Naive thymus-derived CD8-positive, alpha-beta T cell (primary cell): ENCODE data around the gene SHISA8. TPM values are rescaled to one million over a fixed set of nuclear protein-coding genes. Genes with fewer than 3 reads are reported as not detected.

Source experiments
- ATAC-seq, 2 donors: fragments of 150-1000 bp; cut with Tn5 transposase in 1 of 2; sonication (Bioruptor Pico), chemical (Tn5 transposase) in 1 of 2; 1 replicate in 1 of 2; 2 replicates in 1 of 2; pipeline ENCODE4 v1.10.0; 2021; ENCODE audit warnings: mild to moderate bottlenecking in 2 of 2, moderate library complexity in 2 of 2
- POLR2A ChIA-PET: fragments of 350-600 bp; sonication (Branson Sonifier 250); formaldehyde crosslinking; loops from one replicate; lab custom pipeline; 2021; ENCODE audit warnings: antibody characterized with exemption; lab: Charles Lee
- DNase-seq, 10 donors: peaks; one replicate each; pipeline versions ENCODE4 v3.0.0 to v3.0.0-alpha.2; 2020 to 2022
- H3K27ac Mint-ChIP-seq, 10 donors: one replicate each; pipeline ENCODE4 v1.8.0; 2020 to 2022; ENCODE audit warnings: mild to moderate bottlenecking in 10 of 10, mixed read lengths in 10 of 10, moderate library complexity in 4 of 10, inconsistent platforms in 1 of 10
- H3K27me3 Mint-ChIP-seq, 5 donors: one replicate each; pipeline ENCODE4 v1.8.0; 2021 to 2022; ENCODE audit warnings: mixed read lengths in 5 of 5
- H3K36me3 Mint-ChIP-seq, 3 donors: one replicate each; pipeline ENCODE4 v1.8.0; 2020 to 2022; ENCODE audit warnings: mixed read lengths in 3 of 3, mild to moderate bottlenecking in 2 of 3, inconsistent platforms in 1 of 3
- H3K4me1 Mint-ChIP-seq, 4 donors: one replicate each; pipeline ENCODE4 v1.8.0; 2021 to 2022; ENCODE audit warnings: mixed read lengths in 4 of 4
- H3K4me3 Mint-ChIP-seq, 10 donors: one replicate each; pipeline ENCODE4 v1.8.0; 2020 to 2022; ENCODE audit warnings: mild to moderate bottlenecking in 10 of 10, mixed read lengths in 10 of 10, moderate library complexity in 6 of 10, inconsistent platforms in 1 of 10
- H3K9me3 Mint-ChIP-seq, 9 donors: one replicate each; pipeline ENCODE4 v1.8.0; 2020 to 2022; ENCODE audit warnings: mixed read lengths in 9 of 9, mild to moderate bottlenecking in 3 of 9, inconsistent platforms in 1 of 9, moderate library complexity in 1 of 9
- polyA plus RNA-seq, 3 donors: library from polyadenylated mRNA; unstranded; fragments of 300-500 nt; fragmentation: Illumina TruSeq; gene quantifications; one replicate each; pipeline ENCODE4 v1.2.3, GENCODE V29; 2021
- total RNA-seq, 8 experiments: library from RNA in 2 of 8; stranded (reverse) in 2 of 8; gene quantifications; one replicate each; pipeline ENCODE4 v1.2.3 and lab custom pipeline; 2021 to 2026

The SHISA8 gene
- total and polyA plus RNA-seq, 5 experiments from 2014 or later, result 0.44 TPM; not detected in 4

DNA sequence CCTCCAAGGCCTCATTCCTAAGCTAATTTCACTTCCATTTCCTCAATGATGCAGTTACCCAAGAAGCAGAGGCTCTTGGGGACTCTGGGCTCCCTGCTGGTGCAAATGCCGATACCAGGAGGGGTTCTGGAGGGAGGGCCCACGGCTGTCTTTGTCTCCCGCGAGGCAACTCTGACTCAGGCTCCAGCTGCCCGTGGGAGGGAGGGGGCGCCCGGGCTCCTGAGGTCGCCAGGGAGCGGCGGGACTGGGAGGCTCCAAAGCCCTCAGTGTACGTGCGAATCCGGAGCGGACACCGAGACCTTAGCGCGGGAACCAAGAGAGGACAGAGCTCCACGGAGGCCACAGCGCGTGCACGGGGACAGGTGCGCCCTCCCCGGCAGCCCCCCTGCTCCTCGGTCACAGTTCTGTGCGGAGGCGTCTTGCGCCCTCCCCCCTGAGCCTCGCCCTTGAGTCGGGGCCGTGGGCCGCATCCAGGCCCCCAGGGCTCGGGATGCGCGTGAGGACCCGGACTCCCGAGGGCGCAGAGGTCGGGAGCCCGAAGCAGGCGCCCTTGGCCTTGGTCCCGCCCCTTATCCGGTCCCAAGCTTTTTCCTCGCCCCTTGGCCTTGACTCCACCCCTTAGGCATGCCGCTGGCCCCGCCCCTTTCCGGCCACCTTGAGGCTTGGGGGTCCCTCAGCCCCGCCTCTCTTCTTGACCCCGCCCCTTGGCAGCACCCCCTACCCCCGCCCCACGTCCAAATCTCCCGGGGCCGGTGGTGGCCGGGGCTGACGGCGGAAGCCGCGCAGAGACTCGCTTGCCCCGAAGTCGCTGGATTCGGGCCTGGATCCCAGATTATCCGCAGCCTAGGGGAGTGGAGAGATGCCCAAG lies 4.7 kb upstream of the SHISA8 start:
- DNase-seq, result peak in 7 of 10 donors; percentile 37 to 78 (median 42)
- H3K27me3 Mint-ChIP-seq, result peaks cover 5 to 18% (median 10%) of the 10 kb centered on the region in 5 donors
- no peaks in the 10 kb centered on the region for H3K36me3 Mint-ChIP-seq
- peak; percentile 48 to 56 for ATAC-seq
- no peaks in the 10 kb centered on the region for H3K9me3 Mint-ChIP-seq
- peak overlapping the region; percentile 52 to 78 (median 70) for H3K4me3 Mint-ChIP-seq
- H3K27ac Mint-ChIP-seq, result peak overlapping the region in 4 of 10 donors; percentile 43 to 61 (median 52)
- peaks cover 0 to 48% (median 24%) of the 10 kb centered on the region in 4 donors for H3K4me1 Mint-ChIP-seq
- POLR2A ChIA-PET, result interaction anchor here (0.6 to 2.5 kb wide), 8 partner anchors 8 to 231 kb away, joined by 3 to 6 read pairs (median 4); partner anchors contain the start of genes SNU13, SREBF2 and TNFRSF13C

DNA sequence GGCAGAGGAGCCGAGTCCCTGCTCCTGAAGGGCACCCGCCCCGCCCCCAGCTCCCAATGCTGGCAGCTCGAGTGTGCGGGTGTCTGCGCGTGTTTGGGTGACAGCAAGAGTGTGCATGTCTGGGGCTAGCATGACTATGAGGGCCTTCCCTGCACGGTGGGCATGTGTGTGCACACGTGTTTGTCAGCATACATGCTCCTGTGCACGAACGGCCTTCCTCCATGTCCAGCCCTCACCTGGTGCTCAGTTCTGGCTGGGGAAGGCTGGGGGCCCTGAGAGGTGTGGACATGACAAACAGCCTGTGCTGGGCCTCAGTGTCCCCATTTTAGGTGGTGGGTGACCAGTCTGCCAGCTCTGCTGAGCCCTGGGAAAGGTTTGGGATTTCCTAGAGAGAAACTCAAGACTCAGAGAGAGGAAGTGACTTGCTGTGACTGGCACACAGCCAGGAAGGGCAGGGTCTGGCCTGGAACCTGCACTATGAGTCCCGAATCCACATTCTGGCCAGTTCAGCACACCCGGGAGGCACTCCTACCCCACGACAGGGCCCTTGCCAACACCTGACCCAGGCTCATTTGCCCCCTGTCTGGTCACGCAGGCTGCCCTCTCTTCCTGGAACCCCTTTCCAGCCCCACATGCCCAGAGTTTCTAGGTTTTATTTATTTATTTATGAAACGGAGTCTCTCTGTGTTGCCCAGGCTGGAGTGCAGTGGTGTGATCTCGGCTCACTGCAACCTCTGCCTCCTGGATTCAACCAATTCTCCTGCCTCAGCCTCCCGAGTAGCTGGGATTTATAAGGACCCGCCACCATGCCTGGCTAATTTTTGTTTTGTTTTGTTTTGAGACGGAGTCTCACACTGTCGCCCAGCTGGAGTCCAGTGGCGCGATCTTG lies 3.3 kb upstream of the SHISA8 start:
- H3K27ac Mint-ChIP-seq, result peak overlapping the region in 6 of 10 donors; percentile 19 to 82 (median 36)
- H3K27me3 Mint-ChIP-seq, result peaks cover 8 to 23% (median 12%) of the 10 kb centered on the region in 5 donors
- POLR2A ChIA-PET, result interaction anchor here (1.4 to 2.5 kb wide), 2 partner anchors 7 to 9 kb away, joined by 3 to 6 read pairs; partner anchors contain the start of gene TNFRSF13C
- peak overlapping the region; percentile 30 to 83 (median 64) for H3K4me3 Mint-ChIP-seq
- DNase-seq (peak in 1 of 10 donors; percentile 36), ATAC-seq (no peak)
- H3K4me1 Mint-ChIP-seq, result peaks cover 0 to 44% (median 26%) of the 10 kb centered on the region in 4 donors
- no peaks in the 10 kb centered on the region for H3K36me3 Mint-ChIP-seq
- no peaks in the 10 kb centered on the region for H3K9me3 Mint-ChIP-seq

DNA sequence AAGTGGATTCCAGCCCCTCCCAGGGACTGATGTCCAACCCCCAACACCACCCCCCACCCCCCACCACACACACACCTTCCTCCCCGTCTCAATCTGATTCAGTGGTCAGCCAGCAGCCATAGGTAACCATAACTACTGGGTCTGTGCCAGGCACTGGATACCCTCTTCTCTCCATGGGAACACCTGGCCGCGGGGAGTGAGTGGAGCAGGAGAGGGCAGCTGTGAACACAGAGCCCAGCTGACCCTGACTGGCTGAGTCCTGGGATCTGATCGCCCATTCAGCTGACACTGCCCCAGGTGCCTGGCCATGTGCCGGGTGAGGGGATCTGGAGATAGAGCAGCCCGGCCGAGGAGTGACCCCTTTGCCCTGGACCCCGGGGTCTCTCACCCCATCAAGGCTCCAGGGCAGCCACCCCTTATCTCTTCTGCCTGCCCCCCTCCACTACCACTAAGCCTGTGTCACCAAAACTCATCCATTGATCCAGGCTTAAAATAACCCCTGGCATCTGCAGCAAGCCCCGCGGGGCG lies 2.6 kb upstream of the SHISA8 start:
- H3K36me3 Mint-ChIP-seq, result no peaks in the 10 kb centered on the region
- H3K4me1 Mint-ChIP-seq, result peaks cover 0 to 43% (median 31%) of the 10 kb centered on the region in 4 donors
- no peaks in the 10 kb centered on the region for H3K9me3 Mint-ChIP-seq
- ATAC-seq (no peak), DNase-seq (no peak)
- H3K27ac Mint-ChIP-seq, result no peak overlapping the region
- peaks cover 13 to 30% (median 16%) of the 10 kb centered on the region in 5 donors for H3K27me3 Mint-ChIP-seq
- POLR2A ChIA-PET, result interaction anchor here (1.4 to 2.5 kb wide), 2 partner anchors 8 to 10 kb away, joined by 3 to 6 read pairs; partner anchors contain the start of gene TNFRSF13C
- H3K4me3 Mint-ChIP-seq, result peak overlapping the region in 1 of 10 donors; percentile 36

DNA sequence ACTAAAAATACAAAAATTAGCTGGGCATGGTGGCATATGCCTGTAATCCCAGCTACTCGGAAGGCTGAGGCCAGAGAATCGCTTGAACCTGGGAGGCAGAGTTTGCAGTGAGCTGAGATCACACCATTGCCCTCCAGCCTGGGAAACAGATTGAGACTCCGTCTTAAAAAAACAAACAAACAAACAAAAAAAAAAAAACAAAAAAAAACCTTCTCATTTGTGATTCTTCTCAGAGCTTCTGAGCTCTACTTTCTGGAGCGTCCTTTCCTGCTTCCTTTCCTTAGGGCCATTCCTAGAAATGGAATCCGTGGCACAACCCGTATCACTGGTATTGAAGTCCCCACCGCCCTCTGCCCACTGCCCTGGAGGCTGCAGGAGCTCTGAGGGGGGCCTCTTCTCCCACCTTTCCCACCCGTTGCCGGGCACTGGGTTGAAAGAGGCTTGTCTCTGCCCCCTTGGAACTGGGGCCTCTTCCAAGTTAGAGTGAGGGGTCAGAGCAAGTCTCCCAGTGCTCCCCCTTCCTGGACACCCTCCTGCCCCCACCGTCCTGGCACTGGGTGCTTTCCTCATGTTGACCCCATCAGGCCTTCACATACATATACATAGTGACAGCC lies 2.0 kb upstream of the SHISA8 start:
- DNase-seq, result no peak
- H3K36me3 Mint-ChIP-seq, result no peaks in the 10 kb centered on the region
- POLR2A ChIA-PET, result interaction anchor here (1.4 kb wide), 1 partner anchor 9 kb away, joined by 3 read pairs; no protein-coding TSS in a partner anchor
- H3K4me3 Mint-ChIP-seq, result peak overlapping the region in 5 of 10 donors; percentile 10 to 47 (median 20)
- no peak overlapping the region for H3K27ac Mint-ChIP-seq
- ATAC-seq, result no peak
- peaks cover 16 to 36% (median 20%) of the 10 kb centered on the region in 5 donors for H3K27me3 Mint-ChIP-seq
- H3K9me3 Mint-ChIP-seq, result no peaks in the 10 kb centered on the region
- peaks cover 0 to 39% (median 32%) of the 10 kb centered on the region in 4 donors for H3K4me1 Mint-ChIP-seq

GRCh38 chr22:41915786-41916493 lies 1.1 kb upstream of the SHISA8 start:
- no peak for ATAC-seq
- no peak for DNase-seq
- Mint-ChIP-seq H3K4me3 (peak overlapping the region; percentile 45 to 79 (median 58)), H3K36me3 (no peaks in the 10 kb centered on the region), H3K27me3 (peaks cover 21 to 44% (median 27%) of the 10 kb centered on the region in 5 donors), H3K27ac (peak overlapping the region in 3 of 10 donors; percentile 34 to 65 (median 56)), H3K4me1 (peaks cover 4 to 44% (median 36%) of the 10 kb centered on the region in 4 donors), H3K9me3 (no peaks in the 10 kb centered on the region)
- POLR2A ChIA-PET, result interaction anchor here (1.1 kb wide), 1 partner anchor 83 kb away, joined by 4 read pairs; the partner anchor contains the start of gene SREBF2

- no peak overlapping the region for H3K27ac Mint-ChIP-seq
- no peaks in the 10 kb centered on the region for H3K9me3 Mint-ChIP-seq
- DNase-seq (no peak), ATAC-seq (peak; percentile 5 to 13)
- POLR2A ChIA-PET, result no interaction called here
- H3K4me1 Mint-ChIP-seq, result peaks cover 4 to 37% (median 34%) of the 10 kb centered on the region in 4 donors
- peaks cover 21 to 44% (median 27%) of the 10 kb centered on the region in 5 donors for H3K27me3 Mint-ChIP-seq
- no peaks in the 10 kb centered on the region for H3K36me3 Mint-ChIP-seq
- peak overlapping the region in 1 of 10 donors; percentile 47 for H3K4me3 Mint-ChIP-seq
Measured at GRCh38 chr22:41914611-41915034, 251 bp downstream of the SHISA8 start.

- Mint-ChIP-seq H3K4me3 (peak overlapping the region in 4 of 10 donors; percentile 11 to 72 (median 17)), H3K36me3 (no peaks in the 10 kb centered on the region), H3K4me1 (peaks cover 6 to 37% (median 35%) of the 10 kb centered on the region in 4 donors), H3K27me3 (peaks cover 21 to 44% (median 30%) of the 10 kb centered on the region in 5 donors), H3K9me3 (no peaks in the 10 kb centered on the region), H3K27ac (no peak overlapping the region)
- DNase-seq (no peak), ATAC-seq (peak in 1 of 2 donors; percentile 2)
- POLR2A ChIA-PET, result interaction anchor here (1.4 kb wide), 1 partner anchor 12 kb away, joined by 8 read pairs; the partner anchor contains the start of gene TNFRSF13C
Measured at GRCh38 chr22:41913842-41914534, 886 bp downstream of the SHISA8 start.

DNA sequence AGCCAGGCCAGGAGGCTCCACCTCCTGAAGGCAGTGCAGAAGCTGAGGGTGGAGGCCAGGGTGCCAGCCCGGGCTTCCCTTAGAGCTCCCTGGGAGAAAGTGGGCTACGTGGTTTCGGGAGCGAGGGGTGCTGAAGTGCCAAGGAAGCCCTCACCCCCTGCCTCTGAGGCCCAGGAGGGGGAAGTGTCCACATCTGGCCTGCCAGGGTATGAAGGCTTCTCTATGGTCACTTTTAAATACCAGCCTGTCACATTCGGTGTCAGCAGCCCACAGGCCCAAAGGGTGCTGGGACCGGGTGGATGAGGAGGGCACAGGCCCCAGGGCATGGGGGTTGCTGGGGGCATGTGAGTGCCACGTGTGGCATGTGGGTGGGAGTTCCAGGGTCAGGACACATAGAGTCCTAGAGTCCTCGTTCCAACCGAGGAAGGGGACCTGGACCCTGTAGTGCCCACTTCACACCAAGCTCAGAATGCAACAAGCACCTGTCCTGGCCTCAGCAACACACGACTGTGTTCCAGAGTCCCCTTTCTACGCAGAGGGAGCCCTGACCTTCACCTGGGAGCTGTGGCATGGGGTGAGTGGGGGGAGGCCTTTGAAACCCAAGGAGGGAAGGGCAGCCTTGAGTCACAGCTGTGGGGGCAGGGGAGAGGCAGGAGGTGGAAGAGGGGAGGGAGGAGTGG lies 1.7 kb downstream of the SHISA8 start:
- POLR2A ChIA-PET, result interaction anchor here (1.3 to 1.4 kb wide), 2 partner anchors 8 to 13 kb away, joined by 4 to 8 read pairs; partner anchors contain the start of gene TNFRSF13C
- Mint-ChIP-seq H3K27ac (peak overlapping the region in 1 of 10 donors; percentile 74), H3K4me3 (peak overlapping the region; percentile 12 to 80 (median 64)), H3K36me3 (no peaks in the 10 kb centered on the region), H3K9me3 (no peaks in the 10 kb centered on the region), H3K27me3 (peaks cover 21 to 44% (median 30%) of the 10 kb centered on the region in 5 donors), H3K4me1 (peaks cover 9 to 43% (median 40%) of the 10 kb centered on the region in 4 donors)
- ATAC-seq, result no peak
- no peak for DNase-seq

DNA sequence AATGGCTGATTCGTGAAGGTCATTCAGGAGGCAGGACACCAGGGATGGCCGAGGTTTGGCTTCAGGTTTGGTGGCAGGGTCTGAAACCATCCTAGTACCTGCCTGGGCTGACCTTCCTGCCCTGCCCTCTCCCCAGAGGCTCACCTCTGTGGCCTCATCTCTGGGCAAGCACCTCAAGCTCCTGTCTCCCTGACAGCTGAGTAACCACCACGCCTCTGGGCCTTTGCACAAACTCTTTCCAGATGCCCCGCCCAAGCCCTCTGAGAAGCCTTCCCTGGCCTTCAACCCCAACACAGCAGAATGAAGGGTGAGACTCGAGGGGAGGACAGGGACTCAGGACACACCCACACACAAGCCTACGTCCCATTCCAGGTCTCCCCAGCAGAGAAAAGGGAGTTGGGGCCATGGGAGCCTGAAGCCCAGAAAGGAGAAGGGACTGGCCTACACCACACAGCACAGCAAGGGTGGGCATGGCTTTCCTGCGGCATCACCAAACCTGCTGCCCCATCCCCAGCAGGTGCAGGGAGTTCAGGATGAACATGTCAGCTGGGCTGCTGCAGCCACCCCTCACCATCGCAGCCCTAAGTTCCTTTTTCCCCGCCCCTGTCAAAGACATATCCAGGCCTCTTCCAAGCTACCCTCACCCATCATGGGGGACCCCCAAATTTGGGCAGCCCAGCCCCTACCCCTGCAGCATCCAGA lies 2.4 kb downstream of the SHISA8 start:
- H3K36me3 Mint-ChIP-seq, result peaks cover 0 to 1% (median 0%) of the 10 kb centered on the region in 3 donors
- peaks cover 9 to 44% (median 39%) of the 10 kb centered on the region in 4 donors for H3K4me1 Mint-ChIP-seq
- H3K27ac Mint-ChIP-seq, result peak overlapping the region in 1 of 10 donors; percentile 19
- H3K27me3 Mint-ChIP-seq, result peaks cover 21 to 43% (median 30%) of the 10 kb centered on the region in 5 donors
- peak overlapping the region in 9 of 10 donors; percentile 6 to 80 (median 55) for H3K4me3 Mint-ChIP-seq
- POLR2A ChIA-PET, result interaction anchor here (1.2 to 2.8 kb wide), 4 partner anchors 8 to 50 kb away, joined by 3 to 11 read pairs (median 6); partner anchors contain the start of gene TNFRSF13C
- no peaks in the 10 kb centered on the region for H3K9me3 Mint-ChIP-seq
- no peak for ATAC-seq
- no peak for DNase-seq
